ENCODE results near the gene UBE3A. TPM values are rescaled to one million over a fixed set of nuclear protein-coding genes. Genes with fewer than 3 reads are reported as not detected.

UBE3A gene
- total and polyA plus RNA-seq, 10 of the 15 experiments (the other 5 are each of a cell fraction or from before 2014, with no cell fraction given) = 29.4 to 82.9 (median 58.7) TPM

- no peak for TF ChIP-seq REST (IDR thresholded peaks at IDR 0.05; ENCODE audit: low read depth, low read length)
- TF ChIP-seq NFIC (IDR thresholded peaks at IDR 0.05; ENCODE audit: low read depth, low read length) = no peak
- no peak for TF ChIP-seq ATF7 (IDR thresholded peaks at IDR 0.05; ENCODE audit: low read depth)
- TF ChIP-seq LARP7 (IDR thresholded peaks at IDR 0.05) = no peak
- TF ChIP-seq IKZF2 (IDR thresholded peaks at IDR 0.05) = no peak
- TF ChIP-seq ZBTB4 (CRISPR knock-in tag; IDR thresholded peaks at IDR 0.05) = no peak
- TF ChIP-seq, protein P1, sequence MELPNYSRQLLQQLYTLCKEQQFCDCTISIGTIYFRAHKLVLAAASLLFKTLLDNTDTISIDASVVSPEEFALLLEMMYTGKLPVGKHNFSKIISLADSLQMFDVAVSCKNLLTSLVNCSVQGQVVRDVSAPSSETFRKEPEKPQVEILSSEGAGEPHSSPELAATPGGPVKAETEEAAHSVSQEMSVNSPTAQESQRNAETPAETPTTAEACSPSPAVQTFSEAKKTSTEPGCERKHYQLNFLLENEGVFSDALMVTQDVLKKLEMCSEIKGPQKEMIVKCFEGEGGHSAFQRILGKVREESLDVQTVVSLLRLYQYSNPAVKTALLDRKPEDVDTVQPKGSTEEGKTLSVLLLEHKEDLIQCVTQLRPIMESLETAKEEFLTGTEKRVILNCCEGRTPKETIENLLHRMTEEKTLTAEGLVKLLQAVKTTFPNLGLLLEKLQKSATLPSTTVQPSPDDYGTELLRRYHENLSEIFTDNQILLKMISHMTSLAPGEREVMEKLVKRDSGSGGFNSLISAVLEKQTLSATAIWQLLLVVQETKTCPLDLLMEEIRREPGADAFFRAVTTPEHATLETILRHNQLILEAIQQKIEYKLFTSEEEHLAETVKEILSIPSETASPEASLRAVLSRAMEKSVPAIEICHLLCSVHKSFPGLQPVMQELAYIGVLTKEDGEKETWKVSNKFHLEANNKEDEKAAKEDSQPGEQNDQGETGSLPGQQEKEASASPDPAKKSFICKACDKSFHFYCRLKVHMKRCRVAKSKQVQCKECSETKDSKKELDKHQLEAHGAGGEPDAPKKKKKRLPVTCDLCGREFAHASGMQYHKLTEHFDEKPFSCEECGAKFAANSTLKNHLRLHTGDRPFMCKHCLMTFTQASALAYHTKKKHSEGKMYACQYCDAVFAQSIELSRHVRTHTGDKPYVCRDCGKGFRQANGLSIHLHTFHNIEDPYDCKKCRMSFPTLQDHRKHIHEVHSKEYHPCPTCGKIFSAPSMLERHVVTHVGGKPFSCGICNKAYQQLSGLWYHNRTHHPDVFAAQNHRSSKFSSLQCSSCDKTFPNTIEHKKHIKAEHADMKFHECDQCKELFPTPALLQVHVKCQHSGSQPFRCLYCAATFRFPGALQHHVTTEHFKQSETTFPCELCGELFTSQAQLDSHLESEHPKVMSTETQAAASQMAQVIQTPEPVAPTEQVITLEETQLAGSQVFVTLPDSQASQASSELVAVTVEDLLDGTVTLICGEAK (IDR thresholded peaks at IDR 0.05; ENCODE audit: borderline replicate concordance) = no peak
- TF ChIP-seq BMI1 (IDR thresholded peaks at IDR 0.05; ENCODE audit: borderline replicate concordance) = no peak
These were observed 2.1 kb downstream of the UBE3A start (continued) for GRCh38 chr15:25436707-25437106.

All from GM12878 (cell line).